IMR-90 (cell line): ENCODE data around the gene RPP40. TPM values are rescaled to one million over a fixed set of nuclear protein-coding genes. Genes with fewer than 3 reads are reported as not detected.
A peak's percentile ranks its signal among the peaks of the same experiment; 100 is the strongest.

Source experiments
- ATAC-seq: fragments of 200-7000 bp; cut with Tn5 transposase; 2 replicates; pipeline ENCODE4 v1.9.1; 2020; ENCODE audit warnings: low read depth, mild to moderate bottlenecking, moderate library complexity
- BruUV-seq: library from RNA; stranded (reverse); fragments of 400-500 nt; replicated peaks from 2 replicates; lab custom pipeline; 2021; lab: Mats Ljungman, UMichigan
- CTCF ChIA-PET: fragments of 300-600 bp; formaldehyde crosslinking; extraction: SDS; loops from one replicate; lab custom pipeline; 2021; ENCODE audit warnings: antibody characterized with exemption; lab: Yijun Ruan, JAX
- POLR2A ChIA-PET: fragments of 300-600 bp; sonication (Branson Sonifier 250); formaldehyde crosslinking; loops from one replicate; lab custom pipeline; 2022; ENCODE audit warnings: antibody characterized with exemption; ENCODE audit not compliant: unreplicated experiment; lab: Charles Lee
- DNase-seq: peaks from one replicate; pipeline ENCODE4 v3.0.0; 2013
- H2AFZ ChIP-seq: replicated peaks from 2 replicates; pipeline ENCODE3; 2013; ENCODE audit warnings: low read length, mild to moderate bottlenecking; ENCODE audit not compliant: poor library complexity
- H2AK5ac ChIP-seq: 2 replicates; pipeline ENCODE4 v1.6.1; 2013; ENCODE audit warnings: low read depth, low read length, inconsistent platforms
- H2AK9ac ChIP-seq: replicated peaks from 2 replicates; pipeline ENCODE3; 2013; ENCODE audit warnings: mild to moderate bottlenecking, low read depth, low read length, moderate library complexity; ENCODE audit not compliant: poor library complexity
- H2BK120ac ChIP-seq: 2 replicates; pipeline ENCODE4 v1.6.1; 2013; ENCODE audit warnings: low read depth, low read length, inconsistent platforms
- H2BK15ac ChIP-seq: 3 replicates; pipeline ENCODE4 v1.6.1; 2013; ENCODE audit warnings: low read depth, low read length, inconsistent platforms
- H2BK20ac ChIP-seq: 2 replicates; pipeline ENCODE4 v1.6.1; 2013; ENCODE audit warnings: low read depth, mild to moderate bottlenecking, inconsistent platforms, low read length, moderate library complexity
- H2BK5ac ChIP-seq: 2 replicates; pipeline ENCODE4 v1.6.1; 2013; ENCODE audit warnings: mild to moderate bottlenecking, low read depth, low read length, inconsistent platforms; ENCODE audit not compliant: poor library complexity, severe bottlenecking
- H3K14ac ChIP-seq: replicated peaks from 2 replicates; pipeline ENCODE4 v1.6.1; 2013; ENCODE audit warnings: low read depth, low read length, inconsistent platforms
- H3K18ac ChIP-seq: 2 replicates; pipeline ENCODE4 v1.6.1; 2013; ENCODE audit warnings: low read depth, low read length, control low read depth
- H3K23ac ChIP-seq: 2 replicates; pipeline ENCODE4 v1.6.1; 2013; ENCODE audit warnings: low read depth, low read length, inconsistent platforms
- H3K27ac ChIP-seq: 2 replicates; pipeline ENCODE4 v1.5.1; 2013; ENCODE audit warnings: mild to moderate bottlenecking, control low read depth, low read length; ENCODE audit not compliant: insufficient read depth
- H3K27me3 ChIP-seq: 2 replicates; pipeline ENCODE4 v1.6.1; 2013; ENCODE audit warnings: low read length; ENCODE audit not compliant: control insufficient read depth, insufficient read depth
- H3K36me3 ChIP-seq: 2 replicates; pipeline ENCODE4 v1.6.1; 2013; ENCODE audit warnings: low read length, mixed read lengths; ENCODE audit not compliant: control insufficient read depth, insufficient read depth
- H3K4ac ChIP-seq: 2 replicates; pipeline ENCODE4 v1.6.1; 2013; ENCODE audit warnings: low read depth, low read length, inconsistent platforms
- H3K4me1 ChIP-seq: 2 replicates; pipeline ENCODE4 v1.6.1; 2013; ENCODE audit warnings: low read length, mixed read lengths; ENCODE audit not compliant: control insufficient read depth, insufficient read depth
- H3K4me2 ChIP-seq: 2 replicates; pipeline ENCODE4 v1.6.1; 2013; ENCODE audit warnings: low read depth, mild to moderate bottlenecking, control low read depth, low read length, moderate library complexity
- H3K4me3 ChIP-seq: 2 replicates; pipeline ENCODE4 v1.5.1; 2013; ENCODE audit warnings: low read depth, mild to moderate bottlenecking, control low read depth, low read length, moderate library complexity; ENCODE audit not compliant: insufficient read depth
- H3K56ac ChIP-seq: 2 replicates; pipeline ENCODE4 v1.6.1; 2013; ENCODE audit warnings: low read length, inconsistent platforms; ENCODE audit not compliant: insufficient read depth; ENCODE audit errors: extremely low read depth
- H3K79me1 ChIP-seq, 2 experiments: 2 replicates each; pipeline ENCODE4 v1.6.1; 2013; ENCODE audit warnings: low read length in 2 of 2, inconsistent platforms in 1 of 2, low read depth in 1 of 2
- H3K9ac ChIP-seq: 2 replicates; pipeline ENCODE4 v1.6.1; 2013; ENCODE audit warnings: low read depth, low read length, control low read depth
- H3K9me1 ChIP-seq: 2 replicates; pipeline ENCODE4 v1.6.1; 2013; ENCODE audit warnings: low read length, inconsistent platforms; ENCODE audit not compliant: insufficient read depth
- H3K9me3 ChIP-seq: 2 replicates; pipeline ENCODE4 v1.6.1; 2013; ENCODE audit warnings: low read length; ENCODE audit not compliant: control insufficient read depth, insufficient read depth
- H4K20me1 ChIP-seq: 2 replicates; pipeline ENCODE4 v1.6.1; 2013; ENCODE audit warnings: low read length, inconsistent platforms; ENCODE audit not compliant: insufficient read depth
- H4K5ac ChIP-seq: 2 replicates; pipeline ENCODE4 v1.6.1; 2013; ENCODE audit warnings: mild to moderate bottlenecking, low read depth, low read length, control low read depth
- H4K8ac ChIP-seq, 2 experiments: 2 replicates each; pipeline ENCODE4 v1.6.1; 2013; ENCODE audit warnings: low read depth in 2 of 2, low read length in 2 of 2, control low read depth in 1 of 2, inconsistent platforms in 1 of 2
- H4K91ac ChIP-seq: 2 replicates; pipeline ENCODE4 v1.6.1; 2013; ENCODE audit warnings: low read depth, low read length, inconsistent platforms; ENCODE audit not compliant: insufficient read depth
- CEBPB ChIP-seq: IDR thresholded peaks from 2 replicates; pipeline ENCODE4 v1.6.1; 2012; ENCODE audit warnings: low read depth, low read length, improper control_type of control experiment
- MAZ ChIP-seq: IDR thresholded peaks from 2 replicates; pipeline ENCODE4 v1.6.1; 2012; ENCODE audit warnings: low read depth, mild to moderate bottlenecking, low read length, improper control_type of control experiment, moderate library complexity, borderline replicate concordance
- whole genome bisulfite sequencing, 2 experiments: methylation state at CpG; one replicate each; pipeline versions ENCODE4 v1.1.5 to v1.1.7; 2013; ENCODE audit warnings: missing lambda C conversion rate in 2 of 2; ENCODE audit not compliant: insufficient read length in 1 of 2; ENCODE audit errors: extremely low coverage in 2 of 2; 5-methylcytosine and 5-hydroxymethylcytosine counted together
- dilution Hi-C: fragments of 300-500 bp; cut with HindIII; formaldehyde crosslinking; loops from one replicate; pipeline ENCODE4 v1.14.3; 2018; ENCODE audit warnings: low sequenced_read_pairs; ENCODE audit not compliant: unreplicated experiment
- in situ Hi-C: fragments of 300-500 bp; cut with MboI; formaldehyde crosslinking; loops from 3 replicates; pipeline ENCODE4 v1.14.3; 2019; ENCODE audit warnings: low sequenced_read_pairs, inconsistent platforms, mixed read lengths
- intact Hi-C: fragments of 100-400 bp; cut with micrococcal nuclease; formaldehyde crosslinking; loops from 2 replicates; pipeline ENCODE4 v1.10.0; 2022
- polyA plus RNA-seq, 3 experiments: library from polyadenylated mRNA; depleted of rRNA; stranded (reverse); fragments of >200 nt; gene quantifications; 2 replicates each; pipeline ENCODE4 v1.2.3, GENCODE V29; 2012; ENCODE audit warnings: low replicate concordance in 1 of 3
- total RNA-seq: library from RNA; depleted of rRNA; stranded (reverse); fragments of >200 nt; gene quantifications from 2 replicates; pipeline ENCODE4 v1.2.3, GENCODE V29; 2012

Gene RPP40
- total and polyA plus RNA-seq, 2 of the 4 experiments (the other 2 are of a cell fraction), result 8.1 to 22.2 TPM

DNA sequence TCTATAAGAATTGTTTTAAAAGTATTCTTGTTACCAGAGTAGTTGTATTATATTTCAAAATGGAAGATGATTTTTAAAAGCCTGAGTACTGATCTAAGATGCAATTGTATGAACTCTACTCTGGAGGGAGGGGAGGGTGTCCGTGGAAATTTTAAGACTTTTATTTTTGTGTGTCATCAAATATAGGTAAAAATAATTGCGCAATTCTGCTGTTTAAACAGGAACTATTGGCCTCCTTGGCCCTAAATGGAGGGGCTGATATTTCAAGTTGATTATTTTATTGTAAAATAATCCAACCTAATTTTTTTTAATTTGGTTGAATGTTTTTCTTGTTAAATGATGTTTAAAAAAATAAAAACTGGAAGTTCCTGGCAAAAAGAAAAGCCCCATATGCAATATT is 38.1 kb upstream of the RPP40 start:
- H3K56ac ChIP-seq, result no peak overlapping the region
- peaks cover 2% of the 10 kb centered on the region for H3K4me1 ChIP-seq
- no peak overlapping the region for H3K14ac ChIP-seq
- H3K36me3 ChIP-seq, result no peaks in the 10 kb centered on the region
- no peaks in the 10 kb centered on the region for H3K27me3 ChIP-seq
- H3K27ac ChIP-seq, result no peak overlapping the region
- no peak overlapping the region for H4K5ac ChIP-seq
- BruUV-seq, result no TSS peak
- no CpG with 5 or more reads among the region's 2 CpGs for WGBS, 2 experiments
- H2BK20ac ChIP-seq, result no peak overlapping the region
- no peak overlapping the region for H2BK120ac ChIP-seq
- H3K4me3 ChIP-seq, result no peak overlapping the region
- intact Hi-C loops, result no loop called here
- no peak overlapping the region for H4K91ac ChIP-seq
- H2BK15ac ChIP-seq, result no peak overlapping the region
- in situ Hi-C loops, result no loop called here
- no peak overlapping the region for H3K18ac ChIP-seq
- H2AK9ac ChIP-seq, result no peak overlapping the region
- dilution Hi-C loops, result no loop called here
- no peak overlapping the region for H3K23ac ChIP-seq
- ChIA-PET POLR2A (no interaction called here), CTCF (no interaction called here)
- no peak overlapping the region for H2AFZ ChIP-seq
- H3K9me3 ChIP-seq, result no peaks in the 10 kb centered on the region
- H2BK5ac ChIP-seq, result no peak overlapping the region
- 0 out of 2 replicates have a peak, but pooled peaks cover 3% of the 10 kb centered on the region for H3K9me1 ChIP-seq
- H3K9ac ChIP-seq, result no peak overlapping the region
- no peaks in the 10 kb centered on the region for H4K20me1 ChIP-seq
- DNase-seq (no peak), ATAC-seq (no peak)
- H4K8ac ChIP-seq, result no peak overlapping the region
- no peak overlapping the region for H3K4ac ChIP-seq
- no peak overlapping the region for H2AK5ac ChIP-seq
- no peak overlapping the region for H3K4me2 ChIP-seq
- no peak for TF ChIP-seq MAZ
- peak; percentile 61 for TF ChIP-seq CEBPB
- H3K79me1 ChIP-seq, result no peaks in the 10 kb centered on the region
